Left lung (tissue), 10 donors: ENCODE measurements around the gene HTR3B. TPM values are rescaled to one million over a fixed set of nuclear protein-coding genes. Genes with fewer than 3 reads are reported as not detected.
"Not testable (repeated sequence)": the region's sequence is repeated elsewhere in the genome, so short reads cannot be mapped to it uniquely, and the experiment has no call there.

Experiments
- ATAC-seq: fragments of 200-7000 bp; cut with Tn5 transposase; one replicate; pipeline ENCODE4 v1.9.1; 2020; ENCODE audit warnings: moderate library complexity
- DNase-seq, 4 donors: peaks; one replicate each; pipeline ENCODE4 v3.0.0-alpha.2; 2013 to 2020
- H3K27ac ChIP-seq, 2 donors: fragments of 200-600 bp; sonication (generic) in 1 of 2; one replicate each; pipeline versions ENCODE4 v1.5.0 to v1.8.0; 2020 to 2021
- H3K27me3 ChIP-seq, 2 donors: fragments of 200-600 bp; sonication (generic) in 1 of 2; one replicate each; pipeline versions ENCODE4 v1.5.0 to v1.8.0; 2020 to 2021
- H3K36me3 ChIP-seq, 2 donors: fragments of 200-600 bp; sonication (generic) in 1 of 2; one replicate each; pipeline versions ENCODE4 v1.5.0 to v1.8.0; 2020 to 2021
- H3K4me1 ChIP-seq, 2 donors: fragments of 200-600 bp; one replicate each; pipeline ENCODE4 v1.8.0; 2021
- H3K4me3 ChIP-seq, 2 donors: fragments of 200-600 bp; sonication (generic) in 1 of 2; one replicate each; pipeline versions ENCODE4 v1.5.0 to v1.8.0; 2020 to 2021; ENCODE audit warnings: mild to moderate bottlenecking in 1 of 2
- H3K9me3 ChIP-seq, 2 donors: fragments of 200-600 bp; sonication (generic) in 1 of 2; one replicate each; pipeline versions ENCODE4 v1.5.0 to v1.8.0; 2020 to 2021
- intact Hi-C, 2 donors: fragments of 100-400 bp; cut with DNase I; formaldehyde crosslinking; loops; one replicate each; pipeline versions ENCODE4 v1.11.2 to v1.14.2; 2022
- polyA plus RNA-seq, 6 donors: library from polyadenylated mRNA; unstranded; fragments of 120-200 nt; gene quantifications; one replicate each; pipeline ENCODE4 v1.2.1, GENCODE V29; 2013; ENCODE audit not compliant: insufficient read length in 6 of 6
- total RNA-seq, 2 donors: library from RNA; stranded (reverse); fragmentation: NEBNext Ultra II Directional; extraction: Animal tissue kit (Norgen Biotek cat#: 25700); gene quantifications; one replicate each; pipeline ENCODE4 v1.2.1, GENCODE V29; 2021
- TF ChIP-seq, protein P1 (sequence below), 2 donors: fragments of 200-600 bp; sonication (generic) in 1 of 2; IDR thresholded peaks; one replicate each; pipeline versions ENCODE4 v1.5.0 to v1.8.0; 2021; ENCODE audit warnings: antibody characterized with exemption in 2 of 2
- donor health status: DM: no; HTN: yes; CAD: no.
- donor health status: DM: no; HTN: no; CAD: no.

Gene HTR3B
- total and polyA plus RNA-seq, 8 donors: 0.10 to 0.21 (median 0.15) TPM; not detected in 2

DNA sequence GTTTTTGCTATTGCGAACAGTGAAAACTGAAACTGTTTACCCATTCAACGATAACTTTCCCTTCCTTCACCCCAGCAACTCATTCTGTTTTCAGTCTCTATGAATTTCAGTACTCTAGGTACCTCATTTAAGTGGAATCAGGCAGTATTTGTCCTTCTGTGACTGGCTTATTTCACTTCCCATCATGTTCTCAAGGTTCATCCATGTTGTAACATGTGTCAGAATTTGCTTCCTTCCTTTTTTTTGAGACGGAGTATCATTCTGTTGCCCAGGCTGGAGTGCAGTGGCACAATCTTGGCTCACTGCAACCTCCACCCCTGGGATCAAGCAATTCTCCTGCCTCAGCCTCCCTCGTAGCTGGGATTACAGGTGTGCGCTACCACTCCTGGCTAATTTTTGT lies 23.7 kb downstream of the HTR3B start:
- TF ChIP-seq, protein P1, sequence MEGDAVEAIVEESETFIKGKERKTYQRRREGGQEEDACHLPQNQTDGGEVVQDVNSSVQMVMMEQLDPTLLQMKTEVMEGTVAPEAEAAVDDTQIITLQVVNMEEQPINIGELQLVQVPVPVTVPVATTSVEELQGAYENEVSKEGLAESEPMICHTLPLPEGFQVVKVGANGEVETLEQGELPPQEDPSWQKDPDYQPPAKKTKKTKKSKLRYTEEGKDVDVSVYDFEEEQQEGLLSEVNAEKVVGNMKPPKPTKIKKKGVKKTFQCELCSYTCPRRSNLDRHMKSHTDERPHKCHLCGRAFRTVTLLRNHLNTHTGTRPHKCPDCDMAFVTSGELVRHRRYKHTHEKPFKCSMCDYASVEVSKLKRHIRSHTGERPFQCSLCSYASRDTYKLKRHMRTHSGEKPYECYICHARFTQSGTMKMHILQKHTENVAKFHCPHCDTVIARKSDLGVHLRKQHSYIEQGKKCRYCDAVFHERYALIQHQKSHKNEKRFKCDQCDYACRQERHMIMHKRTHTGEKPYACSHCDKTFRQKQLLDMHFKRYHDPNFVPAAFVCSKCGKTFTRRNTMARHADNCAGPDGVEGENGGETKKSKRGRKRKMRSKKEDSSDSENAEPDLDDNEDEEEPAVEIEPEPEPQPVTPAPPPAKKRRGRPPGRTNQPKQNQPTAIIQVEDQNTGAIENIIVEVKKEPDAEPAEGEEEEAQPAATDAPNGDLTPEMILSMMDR (IDR thresholded peaks at IDR 0.05): no peak
- intact Hi-C loops: no loop called here
- H3K36me3 ChIP-seq: no peaks in the 10 kb centered on the region
- H3K4me1 ChIP-seq: no peaks in the 10 kb centered on the region
- no peak overlapping the region for H3K4me3 ChIP-seq
- ATAC-seq: no peak
- no peak overlapping the region for H3K27ac ChIP-seq
- no peaks in the 10 kb centered on the region for H3K9me3 ChIP-seq
- H3K27me3 ChIP-seq: peaks cover 0 to 4% of the 10 kb centered on the region in 2 donors
- no peak for DNase-seq

DNA sequence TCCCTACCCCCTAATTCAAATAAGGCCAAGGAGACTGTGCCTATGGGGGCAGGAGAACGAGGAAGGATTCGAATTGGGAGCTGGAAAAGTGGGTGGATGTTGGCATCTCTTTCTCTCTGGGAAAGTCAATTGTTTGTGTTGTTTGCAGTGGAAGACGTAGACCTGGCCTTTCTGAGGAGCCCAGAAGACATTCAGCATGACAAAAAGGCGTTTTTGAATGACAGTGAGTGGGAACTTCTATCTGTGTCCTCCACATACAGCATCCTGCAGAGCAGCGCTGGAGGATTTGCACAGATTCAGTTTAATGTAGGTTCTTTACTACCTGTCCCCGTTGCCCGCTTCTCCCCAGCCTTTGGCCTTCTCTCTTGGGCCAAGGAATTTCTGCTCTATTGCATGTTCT lies 28.2 kb downstream of the HTR3B start:
- H3K4me3 ChIP-seq: no peak overlapping the region
- TF ChIP-seq, protein P1 (IDR thresholded peaks at IDR 0.05): no peak
- intact Hi-C loops: no loop called here
- no peak for ATAC-seq
- H3K27ac ChIP-seq: no peak overlapping the region
- no peaks in the 10 kb centered on the region for H3K4me1 ChIP-seq
- H3K36me3 ChIP-seq: no peaks in the 10 kb centered on the region
- H3K27me3 ChIP-seq: peaks cover 0 to 9% of the 10 kb centered on the region in 2 donors
- no peak for DNase-seq
- no peaks in the 10 kb centered on the region for H3K9me3 ChIP-seq

DNA sequence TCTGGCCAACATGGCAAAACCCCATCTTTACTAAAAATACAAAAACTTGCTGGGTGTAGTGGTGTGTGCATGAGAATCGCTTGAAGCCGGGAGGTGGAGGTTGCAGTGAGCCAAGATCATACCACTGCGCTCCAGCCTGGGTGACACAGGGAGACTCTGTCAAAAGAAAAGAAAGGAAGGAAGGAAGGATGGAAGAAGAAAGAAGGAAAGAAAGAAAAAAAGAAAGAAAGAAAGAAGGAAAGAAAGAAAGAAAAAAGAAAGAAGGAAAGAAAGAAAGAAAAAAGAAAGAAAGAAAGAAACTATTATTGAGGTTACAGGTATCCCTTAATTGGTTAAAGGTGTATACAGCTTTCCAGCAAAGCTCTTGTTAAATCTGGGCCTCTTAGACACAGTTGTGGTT lies 29.6 kb downstream of the HTR3B start:
- H3K9me3 ChIP-seq, H3K27me3 ChIP-seq, ATAC-seq, DNase-seq, H3K27ac ChIP-seq, H3K36me3 ChIP-seq, intact Hi-C loops, H3K4me3 ChIP-seq, H3K4me1 ChIP-seq: not testable (repeated sequence)

DNA sequence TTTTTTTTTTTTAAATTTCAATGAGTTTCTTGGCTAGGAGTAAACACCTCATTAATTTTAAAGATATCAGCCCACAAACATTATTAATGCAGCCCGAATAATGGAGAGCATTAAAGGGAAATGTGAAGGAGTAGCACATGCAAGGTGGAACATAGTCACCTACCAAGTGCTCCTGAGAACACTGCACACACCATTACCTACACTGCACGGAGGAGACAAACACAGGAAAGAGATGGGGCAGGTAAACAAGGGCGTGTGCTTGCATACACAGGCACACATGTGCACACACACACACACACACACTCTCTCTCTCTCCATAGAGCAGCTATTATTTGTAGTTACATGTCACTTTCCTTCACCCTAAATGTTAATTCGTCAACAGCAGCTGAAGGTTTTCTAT lies 30.2 kb downstream of the HTR3B start:
- TF ChIP-seq, protein P1 (IDR thresholded peaks at IDR 0.05): no peak
- intact Hi-C loops: no loop called here
- Histone ChIP-seq H3K36me3 (no peaks in the 10 kb centered on the region), H3K9me3 (no peaks in the 10 kb centered on the region), H3K4me1 (no peaks in the 10 kb centered on the region), H3K4me3 (no peak overlapping the region), H3K27me3 (peaks cover 0 to 9% of the 10 kb centered on the region in 2 donors), H3K27ac (no peak overlapping the region)
- no peak for ATAC-seq
- no peak for DNase-seq

DNA sequence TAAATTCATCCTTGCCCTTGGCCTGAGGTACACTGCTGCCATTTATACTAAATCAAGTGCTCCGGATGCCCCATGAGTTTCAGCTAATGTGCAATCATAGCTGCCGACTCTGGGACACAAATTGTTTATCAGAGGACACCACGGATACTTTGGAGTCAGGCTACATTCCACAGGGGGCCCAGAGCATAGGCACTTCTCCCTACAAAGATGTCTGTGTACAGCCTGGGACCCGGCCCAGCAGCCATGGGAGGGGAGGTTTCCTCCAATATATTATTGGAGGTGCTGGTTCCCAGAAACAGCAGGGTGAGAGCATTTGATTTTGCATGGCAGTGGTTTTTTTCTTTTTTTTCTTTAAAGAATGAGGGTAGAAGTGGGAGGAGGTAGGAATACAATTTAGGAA lies 31.3 kb downstream of the HTR3B start:
- H3K4me1 ChIP-seq: no peaks in the 10 kb centered on the region
- H3K4me3 ChIP-seq: no peak overlapping the region
- DNase-seq (no peak), ATAC-seq (no peak)
- no peak overlapping the region for H3K27ac ChIP-seq
- intact Hi-C loops: no loop called here
- peaks cover 0 to 9% of the 10 kb centered on the region in 2 donors for H3K27me3 ChIP-seq
- H3K36me3 ChIP-seq: no peaks in the 10 kb centered on the region
- H3K9me3 ChIP-seq: no peaks in the 10 kb centered on the region
- TF ChIP-seq, protein P1 (IDR thresholded peaks at IDR 0.05): no peak

DNA sequence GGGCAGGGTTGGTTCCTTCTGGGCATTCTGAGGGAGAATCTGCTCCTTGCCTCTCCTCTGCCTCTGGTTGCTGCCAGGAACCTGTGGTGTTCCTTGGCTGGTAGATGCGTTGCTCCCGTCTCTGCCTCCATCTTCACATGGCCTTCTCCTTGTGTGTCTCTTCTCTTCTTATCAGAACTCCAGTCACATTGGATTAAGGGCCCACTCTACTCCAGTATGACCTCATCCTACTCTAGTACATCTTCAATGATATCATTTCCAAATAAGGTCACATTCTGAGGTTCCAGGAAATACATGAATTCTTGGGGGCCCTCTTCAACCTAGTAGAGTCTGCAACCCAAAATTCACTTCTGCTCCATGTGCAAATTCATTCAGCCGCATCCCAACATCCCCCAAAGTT lies 33.3 kb downstream of the HTR3B start:
- peaks cover 0 to 9% of the 10 kb centered on the region in 2 donors for H3K27me3 ChIP-seq
- no peak overlapping the region for H3K27ac ChIP-seq
- TF ChIP-seq, protein P1 (IDR thresholded peaks at IDR 0.05): no peak
- no peaks in the 10 kb centered on the region for H3K9me3 ChIP-seq
- intact Hi-C loops: no loop called here
- H3K4me3 ChIP-seq: no peak overlapping the region
- H3K4me1 ChIP-seq: no peaks in the 10 kb centered on the region
- no peak for ATAC-seq
- H3K36me3 ChIP-seq: no peaks in the 10 kb centered on the region
- DNase-seq: no peak
